ENCODE data around the gene MAS1.

MAS1 gene

GRCh38 chr6:159884720-159885119, 6.1 kb upstream of the MAS1 start:
- DNase-seq = no peak

GRCh38 chr6:159886270-159886669, 4.5 kb upstream of the MAS1 start:
- DNase-seq = no peak

- DNase-seq = no peak
These were observed 3.6 kb upstream of the MAS1 start for GRCh38 chr6:159887146-159887545.

- no peak for DNase-seq
These were observed 3.0 kb upstream of the MAS1 start for GRCh38 chr6:159887761-159888160.

- DNase-seq = no peak
These were observed 587 bp upstream of the MAS1 start for GRCh38 chr6:159890201-159890600.

- no peak for DNase-seq
These were observed 1.3 kb downstream of the MAS1 start for GRCh38 chr6:159892053-159892452.

- DNase-seq = no peak
These were observed 2.3 kb downstream of the MAS1 start for GRCh38 chr6:159893064-159893463.

GRCh38 chr6:159894991-159895390, 4.2 kb downstream of the MAS1 start:
- DNase-seq = no peak

- no peak for DNase-seq
These were observed 6.8 kb downstream of the MAS1 start for GRCh38 chr6:159897603-159898002.

- DNase-seq = no peak
These were observed 7.7 kb downstream of the MAS1 start for GRCh38 chr6:159898519-159898918.

- DNase-seq = no peak
These were observed 9.4 kb downstream of the MAS1 start for GRCh38 chr6:159899994-159900745.

- no peak for DNase-seq
These were observed 11.8 kb downstream of the MAS1 start for GRCh38 chr6:159902620-159903019.

GRCh38 chr6:159904497-159904911, 13.7 kb downstream of the MAS1 start:
- no peak for DNase-seq

GRCh38 chr6:159906400-159906799, 15.6 kb downstream of the MAS1 start:
- DNase-seq = no peak

- no peak for DNase-seq
These were observed 17.7 kb downstream of the MAS1 start for GRCh38 chr6:159908535-159908934.

- DNase-seq = no peak
These were observed 18.2 kb downstream of the MAS1 start for GRCh38 chr6:159908979-159909378.

- DNase-seq = no peak
These were observed 19.6 kb downstream of the MAS1 start for GRCh38 chr6:159910342-159910741.

- no peak for DNase-seq
These were observed 22.6 kb downstream of the MAS1 start for GRCh38 chr6:159913375-159913774.

- no peak for DNase-seq
These were observed 23.2 kb downstream of the MAS1 start for GRCh38 chr6:159913862-159914564.

GRCh38 chr6:159914565-159914923, 23.8 kb downstream of the MAS1 start:
- no peak for DNase-seq

GRCh38 chr6:159915397-159915796, 24.6 kb downstream of the MAS1 start:
- DNase-seq = no peak

GRCh38 chr6:159916237-159916636, 25.4 kb downstream of the MAS1 start:
- no peak for DNase-seq

GRCh38 chr6:159916752-159917151, 26.0 kb downstream of the MAS1 start:
- DNase-seq = no peak

- no peak for DNase-seq
These were observed 28.3 kb downstream of the MAS1 start for GRCh38 chr6:159919011-159919511.
